GM19239 (cell line): ENCODE results near the gene GNA12.

ENCODE experiments used
- DNase-seq: peaks from one replicate; pipeline ENCODE4 v3.0.0; 2011; ENCODE audit warnings: low spot score; ENCODE audit not compliant: insufficient read length
- FAIRE-seq: peaks from 2 replicates; lab custom pipeline; 2011; peaks lifted over from hg19 to GRCh38; lab: Jason Lieb, UNC

GNA12 gene

GRCh38 chr7:2844153-2845033 lies at the start of gene GNA12:
Gene GNA12 (minus strand): TSS chr7:2844308. CDS start chr7:2844161, 147 bp downstream.
- FAIRE-seq (peak; percentile 96), DNase-seq (peak; percentile 99)

- FAIRE-seq, result peak; percentile 87
- DNase-seq, result no peak
Observed at GRCh38 chr7:2893411-2893861, 49.3 kb upstream of the GNA12 start.

- FAIRE-seq (peak; percentile 63), DNase-seq (no peak)
Observed at GRCh38 chr7:2892549-2892948, 48.4 kb upstream of the GNA12 start.

GRCh38 chr7:2887816-2888215 lies 43.7 kb upstream of the GNA12 start:
- no peak for DNase-seq
- no peak for FAIRE-seq

GRCh38 chr7:2886900-2887299 lies 42.8 kb upstream of the GNA12 start:
- peak; percentile 78 for DNase-seq
- peak; percentile 73 for FAIRE-seq

GRCh38 chr7:2886391-2886790 lies 42.3 kb upstream of the GNA12 start:
- no peak for DNase-seq
- FAIRE-seq, result no peak

- no peak for DNase-seq
- no peak for FAIRE-seq
Observed at GRCh38 chr7:2884161-2884560, 40.1 kb upstream of the GNA12 start.

- DNase-seq (no peak), FAIRE-seq (no peak)
Observed at GRCh38 chr7:2883101-2883500, 39.0 kb upstream of the GNA12 start.

GRCh38 chr7:2882111-2882510 lies 38.0 kb upstream of the GNA12 start:
- no peak for DNase-seq
- FAIRE-seq, result no peak

GRCh38 chr7:2880874-2881533 lies 36.9 kb upstream of the GNA12 start:
- FAIRE-seq, result no peak

GRCh38 chr7:2880051-2880450 lies 35.9 kb upstream of the GNA12 start:
- FAIRE-seq, result no peak

More at GRCh38 chr7:2880874-2881533, 36.9 kb upstream of the GNA12 start:
- no peak for DNase-seq

GRCh38 chr7:2879354-2879753 lies 35.2 kb upstream of the GNA12 start:
- FAIRE-seq, result no peak
- DNase-seq, result no peak

More at GRCh38 chr7:2880051-2880450, 35.9 kb upstream of the GNA12 start:
- no peak for DNase-seq

GRCh38 chr7:2878306-2878705 lies 34.2 kb upstream of the GNA12 start:
- FAIRE-seq, result no peak
- no peak for DNase-seq

- DNase-seq (no peak), FAIRE-seq (no peak)
Observed at GRCh38 chr7:2876031-2876731, 32.1 kb upstream of the GNA12 start.

GRCh38 chr7:2873686-2874551 lies 29.8 kb upstream of the GNA12 start:
- no peak for FAIRE-seq
- DNase-seq, result no peak

GRCh38 chr7:2873146-2873545 lies 29.0 kb upstream of the GNA12 start:
- DNase-seq (no peak), FAIRE-seq (no peak)

- FAIRE-seq (no peak), DNase-seq (no peak)
Observed at GRCh38 chr7:2872296-2872874, 28.3 kb upstream of the GNA12 start.

- no peak for DNase-seq
- FAIRE-seq, result peak; percentile 39
Observed at GRCh38 chr7:2870471-2870931, 26.4 kb upstream of the GNA12 start.

- no peak for DNase-seq
- no peak for FAIRE-seq
Observed at GRCh38 chr7:2869981-2870380, 25.9 kb upstream of the GNA12 start.
